ENCODE measurements around the gene ABCA2.

DNA sequence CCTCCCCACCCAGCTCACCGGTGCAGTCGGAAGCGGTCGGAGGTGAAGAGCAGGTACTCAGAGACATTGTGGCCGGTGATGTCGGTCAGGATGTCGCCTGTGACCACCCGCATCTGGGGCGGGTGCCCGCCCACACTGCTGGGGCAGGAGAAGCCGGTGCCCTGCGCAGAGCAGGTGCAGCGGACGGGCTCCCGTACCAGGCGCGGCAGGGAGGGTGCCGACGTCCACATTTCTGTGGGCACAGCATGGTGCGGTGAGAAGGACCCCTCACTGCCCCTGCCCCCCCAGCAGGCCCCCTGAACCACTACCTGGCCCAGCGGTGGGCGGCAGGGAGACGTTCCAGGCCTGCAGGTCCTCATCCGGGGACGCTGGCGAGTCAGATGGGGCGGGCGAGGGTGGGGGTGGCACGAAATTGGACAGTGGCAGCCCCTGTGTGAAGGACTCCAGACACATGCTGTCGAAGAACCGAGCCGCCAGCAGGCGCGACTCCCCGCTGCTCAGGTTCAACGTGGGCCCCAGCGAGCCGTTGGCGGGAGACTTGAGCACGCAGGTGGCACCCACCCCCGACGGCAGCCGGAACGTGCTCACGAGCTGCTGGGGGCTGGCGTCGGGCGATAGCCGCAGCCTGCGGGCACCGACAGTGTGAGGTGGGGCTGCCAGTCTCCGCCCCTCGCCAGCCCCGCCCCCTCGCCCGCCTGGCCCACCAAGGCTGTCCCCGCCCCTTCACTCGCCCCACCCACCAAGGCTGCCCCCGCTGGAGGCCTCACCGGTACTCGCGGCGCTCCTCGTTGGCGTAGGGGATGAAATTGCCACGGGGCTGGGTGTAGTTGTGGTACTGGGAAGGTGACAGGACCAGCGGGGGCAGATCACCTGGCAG, 15.1 kb downstream of the ABCA2 start:
- TF ChIP-seq, protein P1, sequence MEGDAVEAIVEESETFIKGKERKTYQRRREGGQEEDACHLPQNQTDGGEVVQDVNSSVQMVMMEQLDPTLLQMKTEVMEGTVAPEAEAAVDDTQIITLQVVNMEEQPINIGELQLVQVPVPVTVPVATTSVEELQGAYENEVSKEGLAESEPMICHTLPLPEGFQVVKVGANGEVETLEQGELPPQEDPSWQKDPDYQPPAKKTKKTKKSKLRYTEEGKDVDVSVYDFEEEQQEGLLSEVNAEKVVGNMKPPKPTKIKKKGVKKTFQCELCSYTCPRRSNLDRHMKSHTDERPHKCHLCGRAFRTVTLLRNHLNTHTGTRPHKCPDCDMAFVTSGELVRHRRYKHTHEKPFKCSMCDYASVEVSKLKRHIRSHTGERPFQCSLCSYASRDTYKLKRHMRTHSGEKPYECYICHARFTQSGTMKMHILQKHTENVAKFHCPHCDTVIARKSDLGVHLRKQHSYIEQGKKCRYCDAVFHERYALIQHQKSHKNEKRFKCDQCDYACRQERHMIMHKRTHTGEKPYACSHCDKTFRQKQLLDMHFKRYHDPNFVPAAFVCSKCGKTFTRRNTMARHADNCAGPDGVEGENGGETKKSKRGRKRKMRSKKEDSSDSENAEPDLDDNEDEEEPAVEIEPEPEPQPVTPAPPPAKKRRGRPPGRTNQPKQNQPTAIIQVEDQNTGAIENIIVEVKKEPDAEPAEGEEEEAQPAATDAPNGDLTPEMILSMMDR (conservative IDR thresholded peaks at IDR 0.05 in 1 of 2, IDR thresholded peaks at IDR 0.05 in 1 of 2; ENCODE audit: extremely low read depth in 1 of 2, insufficient read depth in 1 of 2, low read depth in 1 of 2, low read length in 2 of 2): no peak
- TF ChIP-seq EZH2 (IDR thresholded peaks at IDR 0.05; ENCODE audit: borderline replicate concordance, low read length): no peak
